Activated T-cell treated with anti-CD3 and anti-CD28 coated beads, Interleukin-2, amount 50 U/mL, for 1 hour (primary cell): ENCODE results near the gene EDC4.
"Not testable (repeated sequence)": the region's sequence is repeated elsewhere in the genome, so short reads cannot be mapped to it uniquely, and the experiment has no call there.

Experiments used
- DNase-seq: peaks from one replicate; pipeline ENCODE4 v3.0.0-alpha.2; 2020

Gene EDC4

DNA sequence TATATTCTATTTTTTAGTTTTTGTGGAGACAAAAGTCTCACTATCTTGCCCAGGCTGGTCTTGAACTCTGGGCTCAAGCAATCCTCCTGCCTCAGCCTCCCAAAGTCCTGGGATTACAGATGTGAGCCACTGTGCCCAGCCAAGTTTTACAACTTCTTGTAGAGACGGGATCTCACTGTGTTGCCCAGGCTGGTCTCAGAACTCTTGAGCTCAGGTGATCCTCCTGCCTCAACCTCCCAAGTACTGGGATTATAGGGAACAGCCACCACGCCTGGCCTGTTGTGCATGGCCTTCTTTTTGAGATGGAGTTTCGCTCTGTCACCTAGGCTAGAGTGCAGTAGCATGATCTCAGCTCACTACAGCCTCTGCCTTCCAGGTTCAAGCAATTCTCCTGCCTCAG lies 19.2 kb upstream of the EDC4 start:
- no peak for DNase-seq

GRCh38 chr16:67855789-67856188 lies 17.1 kb upstream of the EDC4 start:
- no peak for DNase-seq

DNA sequence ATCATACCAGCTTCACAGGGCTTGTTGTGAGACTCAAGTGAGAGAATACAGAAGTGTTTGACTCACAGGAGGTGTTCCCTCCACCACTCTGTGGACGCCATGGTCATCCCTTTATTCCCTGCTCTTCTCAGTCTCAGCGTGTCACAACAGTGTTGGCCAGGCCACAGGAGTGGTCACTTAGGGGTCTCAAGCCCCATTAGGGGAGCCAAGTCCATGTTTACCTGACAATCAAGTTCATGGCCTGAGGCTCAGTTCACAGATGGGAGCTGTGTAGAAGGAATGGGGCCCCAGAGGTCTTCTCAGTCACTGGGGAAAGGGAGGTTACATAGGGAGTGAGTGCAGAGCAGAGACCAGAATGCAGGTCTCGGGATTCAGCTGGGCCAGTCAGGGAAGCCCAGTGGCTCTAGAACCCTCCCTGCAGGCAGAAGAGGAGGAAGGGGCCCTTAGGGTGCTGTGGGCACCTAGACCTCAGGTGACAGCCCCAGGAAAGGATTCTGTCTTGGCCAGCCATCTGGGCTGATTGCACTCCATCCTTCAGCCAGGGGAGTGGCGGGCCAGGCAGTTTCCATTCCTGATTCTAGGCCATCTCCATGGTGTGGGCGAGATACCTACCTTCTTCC lies 15.8 kb upstream of the EDC4 start:
- no peak for DNase-seq

- no peak for DNase-seq
Measured at GRCh38 chr16:67857547-67858233, 15.2 kb upstream of the EDC4 start.

GRCh38 chr16:67858500-67858899 lies 14.4 kb upstream of the EDC4 start:
- DNase-seq, result no peak

DNA sequence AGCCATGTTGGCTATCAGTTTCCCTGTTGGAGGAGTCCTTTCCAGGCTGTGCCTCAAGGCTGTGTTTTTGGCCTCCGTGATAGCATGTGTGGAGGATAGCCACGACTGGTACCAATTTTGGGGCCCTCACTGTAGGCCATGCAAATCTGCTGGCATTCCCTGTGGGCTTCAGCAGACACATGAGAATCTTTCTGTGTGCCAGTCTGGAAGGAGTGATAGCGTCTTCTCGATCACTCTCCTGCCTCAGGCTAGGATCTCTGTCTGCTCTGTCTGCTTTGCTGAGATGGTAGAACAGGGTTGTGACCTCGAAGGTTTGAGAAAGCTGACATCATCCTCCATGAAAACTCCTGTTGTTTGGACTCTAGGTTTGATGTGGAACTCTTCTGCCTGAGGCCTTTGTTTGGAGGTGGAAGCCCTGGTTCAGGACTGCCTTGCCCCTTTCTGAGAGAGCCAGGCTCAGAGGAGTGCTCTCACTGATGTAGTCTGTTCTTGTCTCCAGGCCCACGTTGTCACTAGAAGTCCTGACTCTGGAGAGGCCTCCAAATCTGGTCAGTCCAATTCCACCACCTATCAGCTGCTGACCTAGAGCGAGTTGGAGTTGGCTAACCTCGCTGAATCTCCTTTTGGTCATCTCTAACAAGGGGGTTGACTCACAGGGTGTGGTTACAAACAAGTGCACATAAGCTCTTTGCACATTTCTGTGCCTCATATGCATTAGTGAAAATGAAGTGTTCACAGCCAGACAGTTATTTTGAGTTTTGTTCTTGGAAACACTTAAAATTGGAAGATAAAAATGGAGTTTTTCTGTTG lies 12.1 kb upstream of the EDC4 start:
- DNase-seq, result no peak

- DNase-seq, result no peak
Measured at GRCh38 chr16:67861877-67862276, 11.0 kb upstream of the EDC4 start.

DNA sequence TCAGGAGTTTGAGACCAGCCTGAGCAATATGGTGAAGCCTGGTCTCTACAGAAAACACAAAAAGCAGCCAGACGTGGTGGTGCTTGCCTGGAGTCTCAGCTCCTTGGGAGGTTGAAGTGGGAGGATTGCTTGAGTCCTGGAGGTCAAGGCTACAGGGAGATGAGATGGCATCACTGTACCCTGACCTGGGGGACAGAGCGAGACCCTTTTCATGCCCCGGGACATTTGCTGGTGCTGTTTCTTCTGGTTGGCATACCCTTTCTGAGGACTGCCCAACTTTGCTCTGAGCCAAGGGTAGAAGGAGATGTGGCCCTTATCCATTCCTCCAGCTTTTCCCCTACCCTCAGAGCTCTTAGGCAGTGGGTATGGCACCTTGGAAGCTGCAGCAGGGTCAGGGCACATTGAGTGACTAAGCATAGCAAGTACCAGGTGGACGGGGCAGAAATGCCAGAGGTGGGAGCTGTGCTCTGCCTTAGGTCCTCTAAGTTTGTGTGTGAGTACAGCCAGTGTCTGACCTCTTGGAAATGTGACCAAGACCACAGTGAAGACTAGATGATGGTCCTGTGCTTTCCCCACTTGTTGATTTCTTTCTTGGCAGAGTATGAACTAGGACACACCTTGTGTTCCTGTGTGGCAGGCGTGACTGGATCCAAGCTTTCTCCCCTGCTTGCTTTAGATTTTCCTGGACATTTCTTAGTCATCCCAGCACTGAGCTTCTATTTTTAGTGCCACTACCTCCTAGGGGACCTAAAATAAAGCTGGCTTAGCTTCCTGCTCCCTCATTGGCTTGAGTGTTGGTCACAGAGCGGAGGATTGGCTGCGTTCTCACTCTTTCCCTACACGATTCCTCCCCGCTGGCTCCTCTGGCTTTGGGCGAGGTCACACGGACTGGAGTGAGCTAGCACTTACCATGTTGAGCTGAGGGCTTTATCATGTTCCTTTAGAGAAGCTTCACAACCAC lies 9.9 kb upstream of the EDC4 start:
- no peak for DNase-seq

DNA sequence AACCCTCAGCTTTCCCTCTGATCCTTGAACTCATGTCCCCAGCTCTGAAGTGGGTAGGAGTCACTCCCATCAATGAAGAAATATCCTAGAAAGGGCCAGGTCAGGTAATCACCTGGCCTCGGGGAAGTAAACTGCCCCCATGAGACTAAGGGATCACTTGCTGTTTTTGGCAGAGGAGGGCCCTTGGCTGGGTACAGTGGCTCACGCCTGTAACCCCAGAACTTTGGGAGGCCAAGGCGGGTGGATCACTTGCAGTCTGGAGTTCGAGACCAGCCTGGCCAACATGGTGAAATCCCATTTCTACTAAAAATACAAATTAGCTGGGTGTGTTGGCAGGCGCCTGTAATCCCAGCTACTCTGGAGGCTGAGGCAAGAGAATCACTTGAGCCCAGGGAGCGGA lies 8.8 kb upstream of the EDC4 start:
- DNase-seq, result not testable (repeated sequence)

GRCh38 chr16:67864594-67864993 lies 8.3 kb upstream of the EDC4 start:
- DNase-seq, result no peak

- DNase-seq, result no peak
Measured at GRCh38 chr16:67865318-67865717, 7.5 kb upstream of the EDC4 start.

- no peak for DNase-seq
Measured at GRCh38 chr16:67868290-67868689, 4.6 kb upstream of the EDC4 start.

GRCh38 chr16:67869653-67870052 lies 3.2 kb upstream of the EDC4 start:
- no peak for DNase-seq

- no peak for DNase-seq
Measured at GRCh38 chr16:67871256-67871655, 1.6 kb upstream of the EDC4 start.

DNA sequence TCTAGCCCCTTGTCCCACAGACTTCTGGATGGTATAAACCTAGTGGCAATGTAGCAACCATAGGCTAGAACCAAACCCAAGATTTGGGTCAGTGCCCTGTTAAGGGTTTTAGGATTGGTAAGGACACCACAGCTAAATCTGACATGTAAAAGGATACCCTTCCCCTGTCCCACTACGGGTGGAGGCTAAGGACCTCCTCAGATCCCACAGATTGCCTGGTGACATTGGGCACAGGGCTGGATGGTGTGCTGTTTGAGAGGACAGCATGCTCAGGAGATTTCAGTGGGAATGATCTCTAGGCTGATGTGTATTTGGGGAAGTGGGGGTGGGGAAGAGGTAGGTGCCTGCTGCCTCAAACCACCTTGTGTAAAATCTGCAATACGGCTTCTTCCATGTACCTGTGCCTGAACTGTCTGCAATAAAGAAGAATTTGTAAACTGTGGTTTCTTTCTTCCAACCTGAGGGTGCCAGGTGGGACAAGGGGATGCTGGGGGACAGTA lies 671 bp upstream of the EDC4 start:
- no peak for DNase-seq

GRCh38 chr16:67873435-67874370 lies 851 bp downstream of the EDC4 start:
- DNase-seq, result no peak

DNA sequence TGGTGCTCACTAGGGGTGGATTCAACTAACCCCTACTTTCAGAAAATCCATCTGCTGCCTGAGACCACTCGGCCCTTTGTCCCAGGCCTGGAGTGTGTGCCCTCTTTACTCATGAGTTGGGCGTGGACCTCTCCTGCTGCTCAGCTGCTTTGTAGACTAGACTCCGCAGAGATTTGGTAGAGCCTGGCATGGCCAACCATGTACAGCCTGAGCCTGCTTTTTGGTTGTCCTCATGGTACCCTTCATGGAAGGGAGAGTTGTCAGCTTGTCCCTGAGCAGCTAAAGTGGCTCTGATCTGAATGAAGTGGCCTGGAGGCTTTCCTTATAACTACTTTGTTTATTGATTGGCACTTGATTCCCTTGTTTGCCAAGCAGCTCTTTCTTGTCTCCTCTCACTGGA lies 1.5 kb downstream of the EDC4 start:
- no peak for DNase-seq

DNA sequence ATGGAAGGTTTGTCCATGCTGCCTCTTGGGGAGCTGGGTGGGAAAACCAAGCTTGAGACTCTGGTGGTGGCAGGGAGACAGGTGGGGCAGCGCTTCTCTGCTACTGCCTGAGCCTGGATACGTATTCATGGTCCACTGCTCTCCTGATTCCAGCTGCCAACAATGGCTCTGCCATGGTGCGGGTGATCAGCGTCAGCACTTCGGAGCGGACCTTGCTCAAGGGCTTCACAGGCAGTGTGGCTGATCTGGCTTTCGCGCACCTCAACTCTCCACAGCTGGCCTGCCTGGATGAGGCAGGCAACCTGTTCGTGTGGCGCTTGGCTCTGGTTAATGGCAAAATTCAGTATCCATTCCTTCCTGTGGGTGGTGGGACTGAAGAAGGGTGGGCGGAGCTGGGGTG lies 4.2 kb downstream of the EDC4 start:
- no peak for DNase-seq

GRCh38 chr16:67878232-67878631 lies 5.4 kb downstream of the EDC4 start:
- DNase-seq, result no peak

DNA sequence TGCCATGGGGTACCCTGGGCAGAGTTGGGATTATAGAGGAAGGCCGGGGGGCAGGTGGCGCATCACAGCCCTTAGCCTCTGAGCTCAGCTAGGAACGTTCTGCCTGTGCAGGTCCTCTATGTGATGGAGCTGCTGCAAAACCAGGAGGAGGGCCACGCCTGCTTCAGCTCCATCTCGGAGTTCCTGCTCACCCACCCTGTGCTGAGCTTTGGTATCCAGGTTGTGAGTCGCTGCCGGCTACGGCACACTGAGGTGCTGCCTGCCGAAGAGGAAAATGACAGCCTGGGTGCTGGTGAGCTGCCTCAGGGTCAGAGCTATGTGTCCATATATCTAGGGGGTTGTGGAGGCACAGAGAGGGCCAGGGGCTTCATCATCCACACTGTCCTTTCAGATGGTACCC lies 6.0 kb downstream of the EDC4 start:
- no peak for DNase-seq

GRCh38 chr16:67879462-67879861 lies 6.6 kb downstream of the EDC4 start:
- DNase-seq, result no peak

GRCh38 chr16:67879936-67880335 lies 7.1 kb downstream of the EDC4 start:
- no peak for DNase-seq
